ENCODE data around the gene SKAP1.

DNA sequence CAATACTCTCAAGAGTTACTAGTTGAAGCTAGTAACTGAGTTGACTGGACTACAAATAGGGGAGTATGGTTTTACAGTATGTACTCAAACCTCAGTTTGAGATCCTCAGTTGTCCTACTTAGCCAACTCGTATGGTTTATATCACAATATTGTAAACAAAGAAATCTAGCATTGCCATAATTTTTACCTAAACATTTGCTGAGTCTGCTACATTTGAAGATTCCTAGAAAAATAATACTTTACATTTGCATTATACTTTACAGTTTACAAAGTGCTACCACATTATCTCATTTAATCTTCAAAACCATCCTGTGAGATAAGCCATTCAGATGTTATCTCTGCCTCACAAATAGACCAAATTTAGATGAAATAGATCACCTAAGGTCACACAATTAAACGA lies 345.1 kb downstream of the SKAP1 start:
- TF ChIP-seq, protein P1, sequence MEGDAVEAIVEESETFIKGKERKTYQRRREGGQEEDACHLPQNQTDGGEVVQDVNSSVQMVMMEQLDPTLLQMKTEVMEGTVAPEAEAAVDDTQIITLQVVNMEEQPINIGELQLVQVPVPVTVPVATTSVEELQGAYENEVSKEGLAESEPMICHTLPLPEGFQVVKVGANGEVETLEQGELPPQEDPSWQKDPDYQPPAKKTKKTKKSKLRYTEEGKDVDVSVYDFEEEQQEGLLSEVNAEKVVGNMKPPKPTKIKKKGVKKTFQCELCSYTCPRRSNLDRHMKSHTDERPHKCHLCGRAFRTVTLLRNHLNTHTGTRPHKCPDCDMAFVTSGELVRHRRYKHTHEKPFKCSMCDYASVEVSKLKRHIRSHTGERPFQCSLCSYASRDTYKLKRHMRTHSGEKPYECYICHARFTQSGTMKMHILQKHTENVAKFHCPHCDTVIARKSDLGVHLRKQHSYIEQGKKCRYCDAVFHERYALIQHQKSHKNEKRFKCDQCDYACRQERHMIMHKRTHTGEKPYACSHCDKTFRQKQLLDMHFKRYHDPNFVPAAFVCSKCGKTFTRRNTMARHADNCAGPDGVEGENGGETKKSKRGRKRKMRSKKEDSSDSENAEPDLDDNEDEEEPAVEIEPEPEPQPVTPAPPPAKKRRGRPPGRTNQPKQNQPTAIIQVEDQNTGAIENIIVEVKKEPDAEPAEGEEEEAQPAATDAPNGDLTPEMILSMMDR (IDR thresholded peaks at IDR 0.05), result no peak
- no peak for TF ChIP-seq POLR2AphosphoS5 (IDR thresholded peaks at IDR 0.05)
- TF ChIP-seq POLR2A (IDR thresholded peaks at IDR 0.05), result no peak
